ENCODE results near the gene TMEM91. TPM values are rescaled to one million over a fixed set of nuclear protein-coding genes. Genes with fewer than 3 reads are reported as not detected.
A peak's percentile ranks its signal among the peaks of the same experiment; 100 is the strongest.

The TMEM91 gene
- total and polyA plus RNA-seq, 2 of the 8 experiments (the other 6 are each of a cell fraction or from before 2014, with no cell fraction given): 5.3 to 7.4 TPM

- no peaks in the 10 kb centered on the region for H3K27me3 ChIP-seq (replicated peaks in 1 of 4; ENCODE audit: control insufficient read depth in 3 of 4, extremely low read depth in 1 of 4, insufficient read depth in 3 of 4, low read length in 3 of 4)
- H2BK15ac ChIP-seq (ENCODE audit: low read length): no peak overlapping the region
- ChIA-PET POLR2A (ENCODE audit: partially characterized antibody) (interaction anchor here (1.5 to 2.0 kb wide), 3 partner anchors 9 to 40 kb away, joined by 7 to 10 read pairs (median 9); partner anchors contain the start of genes B3GNT8 and DMAC2), CTCF (ENCODE audit: partially characterized antibody) (interaction anchor here (0.8 to 1.2 kb wide), 2 partner anchors 9 to 46 kb away, joined by 3 read pairs; no protein-coding TSS in a partner anchor)
- peaks cover 10% of the 10 kb centered on the region; the same call in 1 of the 2 replicates for H3K79me1 ChIP-seq (ENCODE audit: low read depth, low read length)
- no peak overlapping the region for H3K27ac ChIP-seq (ENCODE audit: low read depth, low read length)
- H4K20me1 ChIP-seq (replicated peaks in 1 of 2; ENCODE audit: control insufficient read depth in 1 of 2, insufficient read depth in 2 of 2, low read length in 2 of 2): peaks cover 0 to 1% of the 10 kb centered on the region in 2 experiments
- no peak overlapping the region for H2AK5ac ChIP-seq (ENCODE audit: low read depth, low read length)
- no peak overlapping the region for H3K56ac ChIP-seq (replicated peaks; ENCODE audit: insufficient read length, low read depth, low read length)
- H3K79me2 ChIP-seq (ENCODE audit: control insufficient read depth in 1 of 2, insufficient read depth in 2 of 2, low read length in 2 of 2): peaks cover 0 to 33% of the 10 kb centered on the region in 2 experiments; a peak in 2 of 4 replicates
- no peak overlapping the region for H2AFZ ChIP-seq (ENCODE audit: low read length)
- no peak overlapping the region for H3K4ac ChIP-seq (replicated peaks; ENCODE audit: insufficient read length, low read depth, low read length)
- no peak overlapping the region for H3K14ac ChIP-seq (ENCODE audit: insufficient read length)
- no peak overlapping the region for H3K18ac ChIP-seq (ENCODE audit: extremely low read depth, low read length)
- H3K36me3 ChIP-seq (ENCODE audit: control insufficient read depth in 2 of 4, insufficient read depth in 4 of 4, low read length in 3 of 4): no peaks in the 10 kb centered on the region
- peaks cover 0 to 5% (median 0%) of the 10 kb centered on the region in 4 experiments; a peak in 5 of 7 replicates for H3K4me1 ChIP-seq (replicated peaks in 1 of 4; ENCODE audit: control insufficient read depth in 3 of 4, insufficient read depth in 4 of 4, low read length in 3 of 4)
- no peak overlapping the region for H4K91ac ChIP-seq (replicated peaks; ENCODE audit: insufficient read length, low read length)
- H2BK12ac ChIP-seq (ENCODE audit: low read depth, low read length): no peak overlapping the region
- no peak overlapping the region for H2BK20ac ChIP-seq (ENCODE audit: low read length)
- no peak overlapping the region for H4K5ac ChIP-seq (ENCODE audit: insufficient read length, low read depth, low read length)
- H3K23ac ChIP-seq (ENCODE audit: insufficient read length): no peak overlapping the region
- DNase-seq (ENCODE audit: low read depth in 1 of 2, low spot score in 2 of 2) (no peak), FAIRE-seq (no peak)
- H3K9ac ChIP-seq (replicated peaks in 1 of 4; ENCODE audit: extremely low read depth in 1 of 4, low read depth in 3 of 4, low read length in 3 of 4): 0 out of 7 replicates have a peak overlapping the region, but pooled peaks of 1 of the 4 experiments have one; percentile 40
- WGBS, 2 experiments (ENCODE audit: extremely low coverage in 1 of 2, insufficient coverage in 1 of 2, insufficient read length in 1 of 2, insufficient replicate concordance in 2 of 2, low coverage in 1 of 2, low lambda C conversion rate in 2 of 2, missing lambda C conversion rate in 1 of 2): 89% methylated on average over 3 of the region's 3 CpGs; no CpG with 5 or more reads in 1 of the 2 experiments
- TF ChIP-seq RFX5 (IDR thresholded peaks at IDR 0.05; ENCODE audit: borderline replicate concordance, low read depth, low read length): no peak
- no peak for TF ChIP-seq BCL11A (IDR thresholded peaks at IDR 0.05; ENCODE audit: low read depth in 2 of 2, low read length in 2 of 2)
- no peak for TF ChIP-seq POU5F1 (IDR thresholded peaks at IDR 0.05; ENCODE audit: low read depth, low read length)
- TF ChIP-seq KDM5A (IDR thresholded peaks at IDR 0.05; ENCODE audit: low read length): no peak
- H3K4me3 ChIP-seq (ENCODE audit: extremely low read depth in 1 of 4, insufficient read depth in 2 of 4, low read depth in 3 of 4, low read length in 4 of 4): peak overlapping the region in 2 of 4 experiments; percentile 98 to 99; a peak in 2 of 8 replicates
- peaks cover 4% of the 10 kb centered on the region for H3K23me2 ChIP-seq (ENCODE audit: low read depth, low read length)
- H4K8ac ChIP-seq (ENCODE audit: extremely low read depth, insufficient read depth, low read length): no peak overlapping the region
- peak overlapping the region; percentile 77 to 90; a peak in 2 of 4 replicates for H3K4me2 ChIP-seq (ENCODE audit: insufficient read depth in 1 of 2, low read depth in 2 of 2, low read length in 2 of 2)
- H3K9me3 ChIP-seq (ENCODE audit: insufficient read depth in 2 of 2, low read depth in 1 of 2, low read length in 1 of 2): no peaks in the 10 kb centered on the region
- no peak overlapping the region for H2BK5ac ChIP-seq (ENCODE audit: low read depth, low read length)
- no peak overlapping the region for H2BK120ac ChIP-seq (replicated peaks; ENCODE audit: low read depth, low read length)
These were observed 22.8 kb downstream of the TMEM91 start for GRCh38 chr19:41399091-41399490.

Data from H1 (cell line).